Activated CD4-positive, alpha-beta T cell treated with anti-CD3 and anti-CD28 coated beads for 24 hours (primary cell): ENCODE results near the gene EN1.

Source experiments
- DNase-seq, 2 donors: peaks; one replicate each; pipeline ENCODE4 v3.0.0-alpha.2; 2020; ENCODE audit warnings: low read depth in 2 of 2

The EN1 gene

GRCh38 chr2:118842661-118843482 lies 4.6 kb downstream of the EN1 start:
- no peak for DNase-seq

- DNase-seq, result no peak
Measured at GRCh38 chr2:118841828-118842461, 5.5 kb downstream of the EN1 start.

- DNase-seq, result no peak
Measured at GRCh38 chr2:118841450-118841827, 6.0 kb downstream of the EN1 start.

GRCh38 chr2:118838741-118839455 lies 8.6 kb downstream of the EN1 start:
- DNase-seq, result no peak

- no peak for DNase-seq
Measured at GRCh38 chr2:118837621-118838020, 9.8 kb downstream of the EN1 start.

- DNase-seq, result no peak
Measured at GRCh38 chr2:118837067-118837466, 10.4 kb downstream of the EN1 start.

- no peak for DNase-seq
Measured at GRCh38 chr2:118836411-118836930, 11.0 kb downstream of the EN1 start.

GRCh38 chr2:118835746-118836410 lies 11.6 kb downstream of the EN1 start:
- DNase-seq, result no peak

- no peak for DNase-seq
Measured at GRCh38 chr2:118834901-118835745, 12.3 kb downstream of the EN1 start.

- no peak for DNase-seq
Measured at GRCh38 chr2:118834440-118834810, 13.0 kb downstream of the EN1 start.

- no peak for DNase-seq
Measured at GRCh38 chr2:118833716-118834439, 13.6 kb downstream of the EN1 start.

GRCh38 chr2:118832791-118833715 lies 14.4 kb downstream of the EN1 start:
- no peak for DNase-seq

- DNase-seq, result no peak
Measured at GRCh38 chr2:118832071-118832790, 15.2 kb downstream of the EN1 start.

- no peak for DNase-seq
Measured at GRCh38 chr2:118830881-118831280, 16.6 kb downstream of the EN1 start.

- no peak for DNase-seq
Measured at GRCh38 chr2:118830118-118830517, 17.3 kb downstream of the EN1 start.

- DNase-seq, result no peak
Measured at GRCh38 chr2:118826093-118826492, 21.4 kb downstream of the EN1 start.

- DNase-seq, result no peak
Measured at GRCh38 chr2:118823633-118824032, 23.8 kb downstream of the EN1 start.

GRCh38 chr2:118822572-118822971 lies 24.9 kb downstream of the EN1 start:
- no peak for DNase-seq

GRCh38 chr2:118822015-118822414 lies 25.4 kb downstream of the EN1 start:
- DNase-seq, result no peak
